ENCODE measurements around the gene MOV10. TPM values are rescaled to one million over a fixed set of nuclear protein-coding genes. Genes with fewer than 3 reads are reported as not detected.
A peak's percentile ranks its signal among the peaks of the same experiment; 100 is the strongest.

Gene MOV10, protein sequence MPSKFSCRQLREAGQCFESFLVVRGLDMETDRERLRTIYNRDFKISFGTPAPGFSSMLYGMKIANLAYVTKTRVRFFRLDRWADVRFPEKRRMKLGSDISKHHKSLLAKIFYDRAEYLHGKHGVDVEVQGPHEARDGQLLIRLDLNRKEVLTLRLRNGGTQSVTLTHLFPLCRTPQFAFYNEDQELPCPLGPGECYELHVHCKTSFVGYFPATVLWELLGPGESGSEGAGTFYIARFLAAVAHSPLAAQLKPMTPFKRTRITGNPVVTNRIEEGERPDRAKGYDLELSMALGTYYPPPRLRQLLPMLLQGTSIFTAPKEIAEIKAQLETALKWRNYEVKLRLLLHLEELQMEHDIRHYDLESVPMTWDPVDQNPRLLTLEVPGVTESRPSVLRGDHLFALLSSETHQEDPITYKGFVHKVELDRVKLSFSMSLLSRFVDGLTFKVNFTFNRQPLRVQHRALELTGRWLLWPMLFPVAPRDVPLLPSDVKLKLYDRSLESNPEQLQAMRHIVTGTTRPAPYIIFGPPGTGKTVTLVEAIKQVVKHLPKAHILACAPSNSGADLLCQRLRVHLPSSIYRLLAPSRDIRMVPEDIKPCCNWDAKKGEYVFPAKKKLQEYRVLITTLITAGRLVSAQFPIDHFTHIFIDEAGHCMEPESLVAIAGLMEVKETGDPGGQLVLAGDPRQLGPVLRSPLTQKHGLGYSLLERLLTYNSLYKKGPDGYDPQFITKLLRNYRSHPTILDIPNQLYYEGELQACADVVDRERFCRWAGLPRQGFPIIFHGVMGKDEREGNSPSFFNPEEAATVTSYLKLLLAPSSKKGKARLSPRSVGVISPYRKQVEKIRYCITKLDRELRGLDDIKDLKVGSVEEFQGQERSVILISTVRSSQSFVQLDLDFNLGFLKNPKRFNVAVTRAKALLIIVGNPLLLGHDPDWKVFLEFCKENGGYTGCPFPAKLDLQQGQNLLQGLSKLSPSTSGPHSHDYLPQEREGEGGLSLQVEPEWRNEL
- total RNA-seq: 100 to 1,000 TPM; 100 to 102 TPM

GRCh38 chr1:112674440-112674985 is at the start of gene MOV10:
TSS of gene MOV10 (plus strand) at chr1:112674659. CDS start at chr1:112674913, 254 bp downstream.
- DNase-seq: peak; percentile 71
- H3K9me3 Mint-ChIP-seq: no peaks in the 10 kb centered on the region
- H3K36me3 Mint-ChIP-seq (ENCODE audit: low read depth): peaks cover 76% of the 10 kb centered on the region

DNA sequence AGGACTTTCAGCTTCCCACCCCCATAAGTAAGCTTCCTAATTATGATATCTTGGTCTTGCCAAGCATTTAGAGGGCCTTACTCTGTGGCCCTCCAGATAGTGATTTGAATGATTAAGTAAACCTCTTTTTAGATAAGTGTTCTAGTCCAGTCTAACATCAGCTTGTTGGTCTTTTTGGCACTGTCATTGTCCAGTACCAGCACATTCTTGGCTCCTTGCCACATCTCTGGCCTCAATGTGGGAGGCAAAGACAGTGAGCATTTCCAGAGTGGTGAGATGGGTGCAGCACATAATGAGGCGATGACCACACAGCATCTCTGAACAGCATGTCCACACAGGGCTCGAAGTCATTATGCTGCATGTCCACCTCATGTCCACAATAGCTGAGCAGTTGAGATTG is 48.8 kb upstream of the MOV10 start:
- Mint-ChIP-seq H3K4me1 (peaks cover 68% of the 10 kb centered on the region), H3K36me3 (ENCODE audit: low read depth) (peaks cover 76% of the 10 kb centered on the region), H3K27me3 (no peaks in the 10 kb centered on the region), H3K4me3 (no peak overlapping the region), H3K27ac (no peak overlapping the region), H3K9me3 (no peaks in the 10 kb centered on the region)
- DNase-seq: no peak
- ChIA-PET CTCF (interaction anchor here (0.6 to 0.7 kb wide), 2 partner anchors 11 to 54 kb away, joined by 3 read pairs; no protein-coding TSS in a partner anchor), POLR2A (interaction anchor here (0.7 to 1.0 kb wide), 4 partner anchors 11 to 79 kb away, joined by 3 to 5 read pairs (median 4); partner anchors contain the start of gene MOV10)

More at GRCh38 chr1:112674440-112674985, at the start of gene MOV10:
- peak within 1 kb of the TSS; percentile 91 for H3K27ac Mint-ChIP-seq
- no peaks in the 10 kb centered on the region for H3K27me3 Mint-ChIP-seq
- ChIA-PET CTCF (interaction anchor here (0.6 to 3.2 kb wide), 15 partner anchors 9 to 928 kb away, joined by 3 to 22 read pairs (median 5); partner anchors contain the start of genes LRIG2 and PPM1J), POLR2A (interaction anchor here (0.8 to 5.2 kb wide), 26 partner anchors 9 to 283 kb away, joined by 3 to 101 read pairs (median 5); partner anchors contain the start of genes CAPZA1, PPM1J, RHOC and ST7L)
- H3K4me1 Mint-ChIP-seq: peaks cover 43% of the 10 kb centered on the region
- peak within 1 kb of the TSS; percentile 96 for H3K4me3 Mint-ChIP-seq

DNA sequence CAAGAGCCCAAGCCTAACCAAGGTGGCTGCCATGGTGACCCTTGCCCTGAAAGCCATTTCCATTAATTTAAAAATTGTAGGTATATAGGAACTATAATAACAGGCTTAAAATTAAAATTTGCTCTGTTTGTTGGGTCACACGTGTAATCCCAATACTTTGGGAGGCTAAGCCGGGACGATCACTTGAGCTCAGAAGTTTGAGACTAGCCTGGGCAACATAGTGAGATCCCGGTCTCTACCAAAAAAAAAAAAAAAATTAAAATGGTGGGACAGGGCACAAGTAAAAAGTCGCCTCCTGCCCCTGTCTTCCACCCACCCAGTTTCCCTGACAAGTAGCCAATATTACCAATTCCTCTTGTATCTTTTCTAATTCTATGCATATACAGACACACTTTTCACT is 48.3 kb upstream of the MOV10 start:
- no peak overlapping the region for H3K4me3 Mint-ChIP-seq
- peaks cover 76% of the 10 kb centered on the region for H3K36me3 Mint-ChIP-seq (ENCODE audit: low read depth)
- no peak for DNase-seq
- POLR2A ChIA-PET: interaction anchor here (0.7 to 1.0 kb wide), 2 partner anchors 12 to 79 kb away, joined by 3 read pairs; no protein-coding TSS in a partner anchor
- CTCF ChIA-PET: interaction anchor here (0.6 to 0.7 kb wide), 2 partner anchors 10 to 53 kb away, joined by 3 read pairs; no protein-coding TSS in a partner anchor
- H3K9me3 Mint-ChIP-seq: no peaks in the 10 kb centered on the region
- peaks cover 72% of the 10 kb centered on the region for H3K4me1 Mint-ChIP-seq
- no peak overlapping the region for H3K27ac Mint-ChIP-seq
- H3K27me3 Mint-ChIP-seq: no peaks in the 10 kb centered on the region

GRCh38 chr1:112626887-112627286 is 47.6 kb upstream of the MOV10 start:
- ChIA-PET POLR2A (interaction anchor here (2.3 kb wide), 1 partner anchor 9 kb away, joined by 13 read pairs; the partner anchor contains the start of gene ST7L), CTCF (no interaction called here)
- DNase-seq: no peak
- Mint-ChIP-seq H3K9me3 (no peaks in the 10 kb centered on the region), H3K4me1 (peaks cover 75% of the 10 kb centered on the region), H3K27ac (no peak overlapping the region), H3K36me3 (ENCODE audit: low read depth) (peaks cover 76% of the 10 kb centered on the region), H3K27me3 (no peaks in the 10 kb centered on the region), H3K4me3 (no peak overlapping the region)

DNA sequence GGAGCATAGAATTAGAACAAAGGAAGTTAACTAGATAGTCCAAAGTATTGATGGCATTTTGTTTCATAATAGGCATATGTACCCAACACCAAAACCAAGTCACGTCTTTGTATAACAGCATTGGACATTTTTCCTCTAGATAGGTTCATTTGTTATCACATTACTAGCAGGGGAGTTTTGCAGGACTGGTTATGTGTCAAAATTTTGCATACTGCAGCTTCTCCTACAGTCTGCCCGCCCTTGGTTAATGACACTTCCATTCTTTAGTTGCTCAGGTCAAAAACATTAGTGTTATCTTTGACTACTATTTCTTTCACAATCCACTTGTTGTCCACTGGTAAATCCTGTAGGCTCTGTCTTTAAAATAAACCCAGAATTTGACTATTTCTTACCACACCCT is 45.9 kb upstream of the MOV10 start:
- ChIA-PET POLR2A (interaction anchor here (1.5 to 2.3 kb wide), 3 partner anchors 9 to 46 kb away, joined by 4 to 13 read pairs (median 4); partner anchors contain the start of genes MOV10 and ST7L), CTCF (no interaction called here)
- peaks cover 76% of the 10 kb centered on the region for H3K4me1 Mint-ChIP-seq
- no peaks in the 10 kb centered on the region for H3K27me3 Mint-ChIP-seq
- no peak for DNase-seq
- no peaks in the 10 kb centered on the region for H3K9me3 Mint-ChIP-seq
- no peak overlapping the region for H3K27ac Mint-ChIP-seq
- H3K36me3 Mint-ChIP-seq (ENCODE audit: low read depth): peaks cover 78% of the 10 kb centered on the region
- H3K4me3 Mint-ChIP-seq: no peak overlapping the region

- Mint-ChIP-seq H3K27me3 (no peaks in the 10 kb centered on the region), H3K27ac (peak overlapping the region; percentile 0), H3K36me3 (ENCODE audit: low read depth) (peaks cover 82% of the 10 kb centered on the region), H3K4me1 (peaks cover 80% of the 10 kb centered on the region), H3K4me3 (no peak overlapping the region), H3K9me3 (no peaks in the 10 kb centered on the region)
- CTCF ChIA-PET: no interaction called here
- POLR2A ChIA-PET: interaction anchor here (1.5 to 2.3 kb wide), 3 partner anchors 11 to 45 kb away, joined by 4 to 13 read pairs (median 6); partner anchors contain the start of genes MOV10 and ST7L
- no peak for DNase-seq
These were observed 45.2 kb upstream of the MOV10 start for GRCh38 chr1:112629256-112629655.

GRCh38 chr1:112633628-112634027 is 40.8 kb upstream of the MOV10 start:
- no peak for DNase-seq
- POLR2A ChIA-PET: interaction anchor here (1.0 to 5.1 kb wide), 2 partner anchors 13 to 42 kb away, joined by 3 to 76 read pairs; partner anchors contain the start of genes CAPZA1 and ST7L
- CTCF ChIA-PET: no interaction called here

GRCh38 chr1:112634367-112634766 is 40.1 kb upstream of the MOV10 start:
- Mint-ChIP-seq H3K27ac (no peak overlapping the region), H3K4me3 (no peak overlapping the region), H3K27me3 (no peaks in the 10 kb centered on the region), H3K9me3 (no peaks in the 10 kb centered on the region), H3K4me1 (peaks cover 69% of the 10 kb centered on the region), H3K36me3 (ENCODE audit: low read depth) (peaks cover 57% of the 10 kb centered on the region)
- ChIA-PET POLR2A (interaction anchor here (5.1 kb wide), 1 partner anchor 14 kb away, joined by 76 read pairs; the partner anchor contains the start of genes CAPZA1 and ST7L), CTCF (interaction anchor here (0.6 to 1.8 kb wide), 2 partner anchors 12 to 208 kb away, joined by 3 to 6 read pairs; no protein-coding TSS in a partner anchor)
- no peak for DNase-seq

More at GRCh38 chr1:112633628-112634027, 40.8 kb upstream of the MOV10 start:
- Mint-ChIP-seq H3K36me3 (ENCODE audit: low read depth) (peaks cover 63% of the 10 kb centered on the region), H3K27ac (no peak overlapping the region), H3K4me1 (peaks cover 72% of the 10 kb centered on the region), H3K27me3 (no peaks in the 10 kb centered on the region), H3K4me3 (no peak overlapping the region), H3K9me3 (no peaks in the 10 kb centered on the region)

- Mint-ChIP-seq H3K36me3 (ENCODE audit: low read depth) (peaks cover 42% of the 10 kb centered on the region), H3K27me3 (no peaks in the 10 kb centered on the region), H3K4me3 (peak overlapping the region; percentile 21), H3K4me1 (peaks cover 59% of the 10 kb centered on the region), H3K9me3 (no peaks in the 10 kb centered on the region), H3K27ac (peak overlapping the region; percentile 40)
- ChIA-PET CTCF (interaction anchor here (0.6 to 2.3 kb wide), 6 partner anchors 14 to 134 kb away, joined by 3 to 9 read pairs (median 7); partner anchors contain the start of gene MOV10), POLR2A (interaction anchor here (1.2 to 5.1 kb wide), 6 partner anchors 9 to 38 kb away, joined by 3 to 76 read pairs (median 6); partner anchors contain the start of genes CAPZA1, MOV10 and ST7L)
- no peak for DNase-seq
These were observed 38.4 kb upstream of the MOV10 start for GRCh38 chr1:112636056-112636455.

GRCh38 chr1:112636597-112637253 is 37.7 kb upstream of the MOV10 start:
- Mint-ChIP-seq H3K4me1 (peaks cover 55% of the 10 kb centered on the region), H3K27me3 (no peaks in the 10 kb centered on the region), H3K36me3 (ENCODE audit: low read depth) (peaks cover 36% of the 10 kb centered on the region), H3K4me3 (no peak overlapping the region), H3K9me3 (no peaks in the 10 kb centered on the region), H3K27ac (peak overlapping the region; percentile 51)
- CTCF ChIA-PET: interaction anchor here (0.5 to 2.3 kb wide), 8 partner anchors 11 to 135 kb away, joined by 3 to 9 read pairs (median 6); partner anchors contain the start of gene MOV10
- no peak for DNase-seq
- POLR2A ChIA-PET: interaction anchor here (0.6 to 5.1 kb wide), 8 partner anchors 8 to 37 kb away, joined by 3 to 76 read pairs (median 4); partner anchors contain the start of genes CAPZA1, MOV10 and ST7L
